Testis (tissue), 3 donors: ENCODE measurements around the gene TFF3. TPM values are rescaled to one million over a fixed set of nuclear protein-coding genes. Genes with fewer than 3 reads are reported as not detected.

ENCODE experiments used
- DNase-seq: peaks from one replicate; pipeline ENCODE4 v3.0.0-alpha.2; 2019
- H3K27ac ChIP-seq, 2 donors: fragments of 200-600 bp; sonication (generic); one replicate each; pipeline ENCODE4 v1.5.1; 2019
- H3K27me3 ChIP-seq: fragments of 200-600 bp; sonication (generic); one replicate; pipeline ENCODE4 v1.5.1; 2019
- H3K36me3 ChIP-seq: fragments of 200-600 bp; sonication (generic); one replicate; pipeline ENCODE4 v1.5.1; 2017; ENCODE audit warnings: low read depth; ENCODE audit errors: missing control alignments
- H3K4me1 ChIP-seq: fragments of 200-600 bp; sonication (generic); one replicate; pipeline ENCODE4 v1.5.1; 2019
- H3K4me3 ChIP-seq, 2 donors: fragments of 200-600 bp; sonication (generic); one replicate each; pipeline ENCODE4 v1.5.1; 2017 to 2019
- H3K9me3 ChIP-seq: fragments of 200-600 bp; sonication (generic); one replicate; pipeline ENCODE4 v1.5.1; 2017
- CTCF ChIP-seq, 3 experiments: fragments of 450-650 bp in 2 of 3; fragments of 200-600 bp in 1 of 3; sonication (generic) in 1 of 3; IDR thresholded peaks; one replicate each; pipeline ENCODE4 v1.5.1; 2016 to 2019; ENCODE audit warnings: antibody characterized with exemption in 3 of 3, mild to moderate bottlenecking in 2 of 3, moderate library complexity in 1 of 3
- POLR2A ChIP-seq: fragments of 450-650 bp; IDR thresholded peaks from one replicate; pipeline ENCODE4 v1.6.1; 2017; ENCODE audit warnings: antibody characterized with exemption, mild to moderate bottlenecking, moderate library complexity
- WGBS, 2 donors: methylation state at CpG; one replicate each; pipeline ENCODE4 v1.1.5; 2018; 5-methylcytosine and 5-hydroxymethylcytosine counted together
- intact Hi-C: fragments of 100-400 bp; cut with DNase I; formaldehyde crosslinking; loops from one replicate; pipeline ENCODE4 v1.15.1; 2023; ENCODE audit warnings: low total_unique reads
- polyA plus RNA-seq: library from polyadenylated mRNA; stranded (reverse); fragments of 350-450 nt; fragmentation: Illumina TruSeq; extraction: RNeasy Lipid Tissue Mini Kit (QIAGEN cat#74804); gene quantifications from one replicate; pipeline ENCODE4 v1.2.3, GENCODE V29; 2014; ENCODE audit warnings: low read depth, low replicate concordance; ENCODE audit not compliant: insufficient read depth
- total RNA-seq, 2 donors: library from RNA; depleted of rRNA; stranded (reverse); fragments of >200 nt; gene quantifications; one replicate each; pipeline ENCODE4 v1.2.3, GENCODE V29; 2016

TFF3 gene
- total and polyA plus RNA-seq, 3 donors from 2014 or later: 3.9 to 12.9 (median 11.5) TPM

- Histone ChIP-seq H3K4me3 (no peak overlapping the region), H3K27me3 (no peaks in the 10 kb centered on the region), H3K4me1 (no peaks in the 10 kb centered on the region), H3K36me3 (no peaks in the 10 kb centered on the region), H3K27ac (no peak overlapping the region), H3K9me3 (no peaks in the 10 kb centered on the region)
- no peak for DNase-seq
- WGBS, 2 donors: 87 to 91% methylated on average over 6 to 10 of the region's 10 CpGs
- no peak for TF ChIP-seq POLR2A
- no peak for TF ChIP-seq CTCF (IDR thresholded peaks at IDR 0.05)
- intact Hi-C loops: no loop called here
These were observed 45.8 kb downstream of the TFF3 start for GRCh38 chr21:42269386-42269785.

- 65 to 71% methylated on average over 6 to 7 of the region's 7 CpGs for WGBS, 2 donors
- no peak for DNase-seq
- H3K4me1 ChIP-seq: no peaks in the 10 kb centered on the region
- no peaks in the 10 kb centered on the region for H3K9me3 ChIP-seq
- no peak overlapping the region for H3K4me3 ChIP-seq
- H3K27me3 ChIP-seq: no peaks in the 10 kb centered on the region
- no peaks in the 10 kb centered on the region for H3K36me3 ChIP-seq
- intact Hi-C loops: no loop called here
- H3K27ac ChIP-seq: no peak overlapping the region
- TF ChIP-seq POLR2A (no peak), CTCF (IDR thresholded peaks at IDR 0.05) (no peak)
These were observed 48.1 kb downstream of the TFF3 start for GRCh38 chr21:42266971-42267556.

- no peak for DNase-seq
- H3K9me3 ChIP-seq: no peaks in the 10 kb centered on the region
- H3K27me3 ChIP-seq: no peaks in the 10 kb centered on the region
- H3K27ac ChIP-seq: no peak overlapping the region
- TF ChIP-seq CTCF (IDR thresholded peaks at IDR 0.05) (no peak), POLR2A (no peak)
- intact Hi-C loops: no loop called here
- no peaks in the 10 kb centered on the region for H3K4me1 ChIP-seq
- no peaks in the 10 kb centered on the region for H3K36me3 ChIP-seq
- no peak overlapping the region for H3K4me3 ChIP-seq
- 74 to 84% methylated on average over 8 to 12 of the region's 12 CpGs for WGBS, 2 donors
These were observed 49.9 kb downstream of the TFF3 start for GRCh38 chr21:42265231-42265812.

GRCh38 chr21:42264245-42265195 lies 50.7 kb downstream of the TFF3 start:
- H3K27ac ChIP-seq: no peak overlapping the region
- intact Hi-C loops: no loop called here
- no peaks in the 10 kb centered on the region for H3K27me3 ChIP-seq
- 84 to 88% methylated on average over 8 to 13 of the region's 13 CpGs for WGBS, 2 donors
- H3K4me1 ChIP-seq: no peaks in the 10 kb centered on the region
- no peaks in the 10 kb centered on the region for H3K9me3 ChIP-seq
- DNase-seq: no peak
- H3K36me3 ChIP-seq: no peaks in the 10 kb centered on the region
- no peak for TF ChIP-seq CTCF (IDR thresholded peaks at IDR 0.05)
- no peak for TF ChIP-seq POLR2A
- no peak overlapping the region for H3K4me3 ChIP-seq
